Mucosa of rectum (tissue), 2 donors: Measurements from ENCODE around the gene FGGY.
"Not testable (repeated sequence)": the region's sequence is repeated elsewhere in the genome, so short reads cannot be mapped to it uniquely, and the experiment has no call there.

Experiments used
- H3K27ac ChIP-seq, 2 donors: one replicate each; pipeline ENCODE4 v1.7.0; 2013; ENCODE audit warnings: inconsistent platforms in 2 of 2, low read depth in 2 of 2, low read length in 2 of 2
- H3K27me3 ChIP-seq, 2 donors: one replicate each; pipeline ENCODE4 v1.7.0; 2013; ENCODE audit warnings: low read length in 2 of 2; ENCODE audit not compliant: control insufficient read depth in 2 of 2, insufficient read depth in 2 of 2
- H3K36me3 ChIP-seq, 2 donors: one replicate each; pipeline ENCODE4 v1.7.0; 2013; ENCODE audit warnings: low read length in 2 of 2; ENCODE audit not compliant: control insufficient read depth in 2 of 2, insufficient read depth in 2 of 2
- H3K4me1 ChIP-seq, 2 donors: one replicate each; pipeline ENCODE4 v1.7.0; 2013; ENCODE audit warnings: low read length in 2 of 2, mild to moderate bottlenecking in 1 of 2; ENCODE audit not compliant: control insufficient read depth in 2 of 2, insufficient read depth in 2 of 2
- H3K4me3 ChIP-seq, 2 donors: one replicate each; pipeline ENCODE4 v1.7.0; 2013; ENCODE audit warnings: low read length in 2 of 2
- H3K9ac ChIP-seq, 2 donors: one replicate each; pipeline ENCODE4 v1.7.0; 2013; ENCODE audit warnings: low read length in 2 of 2, low read depth in 1 of 2, mild to moderate bottlenecking in 1 of 2
- H3K9me3 ChIP-seq, 2 donors: one replicate each; pipeline ENCODE4 v1.7.0; 2013; ENCODE audit warnings: low read length in 2 of 2; ENCODE audit not compliant: control insufficient read depth in 2 of 2
- donor health status: healthy.
- donor health status: Normal muscosa, but diverticular disease.

The FGGY gene

GRCh38 chr1:59298026-59298583 lies 1.2 kb downstream of the FGGY start:
- no peaks in the 10 kb centered on the region for H3K9me3 ChIP-seq
- peak overlapping the region in 1 of 2 donors; percentile 95 for H3K9ac ChIP-seq
- peaks cover 0 to 15% of the 10 kb centered on the region in 2 donors for H3K4me1 ChIP-seq
- no peaks in the 10 kb centered on the region for H3K36me3 ChIP-seq
- no peak overlapping the region for H3K4me3 ChIP-seq
- H3K27ac ChIP-seq, result peak overlapping the region; percentile 98 to 99
- H3K27me3 ChIP-seq, result no peaks in the 10 kb centered on the region

GRCh38 chr1:59298710-59299346 lies 1.9 kb downstream of the FGGY start:
- Histone ChIP-seq H3K4me3 (no peak overlapping the region), H3K4me1 (peaks cover 0 to 15% of the 10 kb centered on the region in 2 donors), H3K9ac (no peak overlapping the region), H3K36me3 (no peaks in the 10 kb centered on the region), H3K9me3 (no peaks in the 10 kb centered on the region), H3K27ac (peak overlapping the region; percentile 14 to 98), H3K27me3 (no peaks in the 10 kb centered on the region)

GRCh38 chr1:59299670-59300069 lies 2.8 kb downstream of the FGGY start:
- not testable (repeated sequence) for H3K9ac ChIP-seq, H3K4me3 ChIP-seq, H3K27ac ChIP-seq, H3K27me3 ChIP-seq, H3K36me3 ChIP-seq, H3K9me3 ChIP-seq
- H3K4me1 ChIP-seq, result peaks cover 0 to 15% of the 10 kb centered on the region in 2 donors

- Histone ChIP-seq H3K27ac (no peak overlapping the region), H3K27me3 (no peaks in the 10 kb centered on the region)
Observed at GRCh38 chr1:59302297-59302696, 5.4 kb downstream of the FGGY start.

GRCh38 chr1:59302871-59303270 lies 6.0 kb downstream of the FGGY start:
- Histone ChIP-seq H3K4me3 (no peak overlapping the region), H3K27ac (no peak overlapping the region), H3K9ac (no peak overlapping the region), H3K27me3 (no peaks in the 10 kb centered on the region), H3K36me3 (no peaks in the 10 kb centered on the region), H3K9me3 (peaks cover 3 to 4% of the 10 kb centered on the region in 2 donors), H3K4me1 (peaks cover 0 to 4% of the 10 kb centered on the region in 2 donors)

More at GRCh38 chr1:59302297-59302696, 5.4 kb downstream of the FGGY start:
- peaks cover 0 to 5% of the 10 kb centered on the region in 2 donors for H3K4me1 ChIP-seq
- H3K9ac ChIP-seq, result no peak overlapping the region
- no peak overlapping the region for H3K4me3 ChIP-seq
- no peaks in the 10 kb centered on the region for H3K36me3 ChIP-seq
- H3K9me3 ChIP-seq, result peaks cover 3 to 4% of the 10 kb centered on the region in 2 donors

GRCh38 chr1:59305188-59305587 lies 8.3 kb downstream of the FGGY start:
- H3K27me3 ChIP-seq, result no peaks in the 10 kb centered on the region

GRCh38 chr1:59307591-59307990 lies 10.7 kb downstream of the FGGY start:
- peaks cover 3 to 4% of the 10 kb centered on the region in 2 donors for H3K9me3 ChIP-seq
- no peak overlapping the region for H3K27ac ChIP-seq
- H3K4me1 ChIP-seq, result no peaks in the 10 kb centered on the region
- no peaks in the 10 kb centered on the region for H3K36me3 ChIP-seq
- no peaks in the 10 kb centered on the region for H3K27me3 ChIP-seq
- no peak overlapping the region for H3K4me3 ChIP-seq
- H3K9ac ChIP-seq, result no peak overlapping the region

More at GRCh38 chr1:59305188-59305587, 8.3 kb downstream of the FGGY start:
- peaks cover 3 to 4% of the 10 kb centered on the region in 2 donors for H3K9me3 ChIP-seq
- no peak overlapping the region for H3K9ac ChIP-seq
- H3K4me3 ChIP-seq, result no peak overlapping the region
- no peaks in the 10 kb centered on the region for H3K36me3 ChIP-seq
- no peak overlapping the region for H3K27ac ChIP-seq
- H3K4me1 ChIP-seq, result no peaks in the 10 kb centered on the region

GRCh38 chr1:59308839-59309238 lies 11.9 kb downstream of the FGGY start:
- H3K27me3 ChIP-seq, result no peaks in the 10 kb centered on the region
- no peaks in the 10 kb centered on the region for H3K4me1 ChIP-seq
- no peaks in the 10 kb centered on the region for H3K36me3 ChIP-seq
- peaks cover 3 to 4% of the 10 kb centered on the region in 2 donors for H3K9me3 ChIP-seq
- H3K27ac ChIP-seq, result no peak overlapping the region
- no peak overlapping the region for H3K4me3 ChIP-seq
- no peak overlapping the region for H3K9ac ChIP-seq

- no peak overlapping the region for H3K27ac ChIP-seq
- H3K4me3 ChIP-seq, result no peak overlapping the region
- no peak overlapping the region for H3K9ac ChIP-seq
- H3K36me3 ChIP-seq, result no peaks in the 10 kb centered on the region
- H3K27me3 ChIP-seq, result no peaks in the 10 kb centered on the region
- H3K4me1 ChIP-seq, result no peaks in the 10 kb centered on the region
- H3K9me3 ChIP-seq, result peaks cover 3 to 4% of the 10 kb centered on the region in 2 donors
Observed at GRCh38 chr1:59309392-59309791, 12.5 kb downstream of the FGGY start.

- H3K9ac ChIP-seq, result no peak overlapping the region
- no peak overlapping the region for H3K4me3 ChIP-seq
- H3K27ac ChIP-seq, result no peak overlapping the region
Observed at GRCh38 chr1:59309795-59310548, 13.1 kb downstream of the FGGY start.

More at GRCh38 chr1:59309795-59310548, 13.1 kb downstream of the FGGY start:
- Histone ChIP-seq H3K9me3 (peaks cover 1 to 4% of the 10 kb centered on the region in 2 donors), H3K36me3 (no peaks in the 10 kb centered on the region), H3K4me1 (no peaks in the 10 kb centered on the region), H3K27me3 (no peaks in the 10 kb centered on the region)
